Smooth muscle cell (in vitro differentiated cells): Measurements from ENCODE around the gene TTLL1. TPM values are rescaled to one million over a fixed set of nuclear protein-coding genes. Genes with fewer than 3 reads are reported as not detected.
A peak's percentile ranks its signal among the peaks of the same experiment; 100 is the strongest.

Experiments
- DNase-seq: peaks from one replicate; lab custom pipeline; 2025; ENCODE audit not compliant: unreplicated experiment; lab: John Stamatoyannopoulos, UW
- H2AFZ ChIP-seq: fragments of 200-600 bp; sonication (generic); 2 replicates; pipeline ENCODE4 v1.6.0; 2016; ENCODE audit warnings: antibody characterized with exemption, low read depth, mild to moderate bottlenecking
- H3F3A ChIP-seq: fragments of 200-600 bp; sonication (generic); 2 replicates; pipeline ENCODE4 v1.6.0; 2017; ENCODE audit warnings: antibody characterized with exemption, low read depth
- H3K27ac ChIP-seq: fragments of 200-600 bp; sonication (generic); 2 replicates; pipeline ENCODE4 v1.5.1; 2016; ENCODE audit warnings: low read depth, mild to moderate bottlenecking
- H3K27me3 ChIP-seq: fragments of 200-600 bp; sonication (generic); 2 replicates; pipeline ENCODE4 v1.6.1; 2016; ENCODE audit warnings: low read depth, mild to moderate bottlenecking
- H3K36me3 ChIP-seq: fragments of 200-600 bp; sonication (generic); 2 replicates; pipeline ENCODE4 v1.5.1; 2016; ENCODE audit warnings: low read depth
- H3K4me1 ChIP-seq: fragments of 200-600 bp; sonication (generic); 2 replicates; pipeline ENCODE4 v1.5.1; 2016; ENCODE audit warnings: low read depth
- H3K4me2 ChIP-seq: fragments of 200-600 bp; sonication (generic); 2 replicates; pipeline ENCODE4 v1.6.0; 2016; ENCODE audit warnings: mild to moderate bottlenecking
- H3K4me3 ChIP-seq: fragments of 200-600 bp; sonication (generic); 2 replicates; pipeline ENCODE4 v1.5.1; 2016; ENCODE audit warnings: mild to moderate bottlenecking
- H3K79me2 ChIP-seq: fragments of 200-600 bp; sonication (generic); 2 replicates; pipeline ENCODE4 v1.6.0; 2016; ENCODE audit warnings: low read depth, mild to moderate bottlenecking
- H3K9ac ChIP-seq: fragments of 200-600 bp; sonication (generic); 2 replicates; pipeline ENCODE4 v1.6.0; 2016; ENCODE audit warnings: low read depth
- H3K9me3 ChIP-seq: fragments of 200-600 bp; sonication (generic); replicated peaks from 2 replicates; pipeline ENCODE4 v1.5.1; 2016; ENCODE audit warnings: low read depth
- H4K20me1 ChIP-seq: fragments of 200-600 bp; sonication (generic); 2 replicates; pipeline ENCODE4 v1.6.0; 2016; ENCODE audit warnings: low read depth
- CTCF ChIP-seq: fragments of 200-600 bp; sonication (generic); IDR thresholded peaks from 2 replicates; pipeline ENCODE4 v1.5.1; 2017; ENCODE audit warnings: borderline replicate concordance, mild to moderate bottlenecking, antibody characterized with exemption; ENCODE audit not compliant: insufficient read depth, poor library complexity, severe bottlenecking
- WGBS: methylation state at CpG from one replicate; pipeline ENCODE4 v1.1.7; 2016; ENCODE audit warnings: low lambda C conversion rate; 5-methylcytosine and 5-hydroxymethylcytosine counted together
- polyA plus RNA-seq: library from polyadenylated mRNA; unstranded; fragments of >200 nt; fragmentation: Nextera tagmentation; extraction: Ambion mirVana; gene quantifications from 2 replicates; pipeline ENCODE4 v1.2.1, GENCODE V29; 2016
- total RNA-seq: library from RNA; depleted of rRNA; stranded (reverse); fragments of >200 nt; gene quantifications from 2 replicates; pipeline ENCODE4 v1.2.3, GENCODE V29; 2014

The TTLL1 gene
- total and polyA plus RNA-seq, 2 experiments from 2014 or later, result 12.7 to 17.7 TPM

- Histone ChIP-seq H3K27me3 (no peaks in the 10 kb centered on the region), H3K79me2 (no peaks in the 10 kb centered on the region), H3K9ac (no peak overlapping the region), H3K4me3 (no peak overlapping the region), H3K4me1 (no peaks in the 10 kb centered on the region), H3K9me3 (no peaks in the 10 kb centered on the region), H3F3A (no peaks in the 10 kb centered on the region), H4K20me1 (no peaks in the 10 kb centered on the region), H2AFZ (no peak overlapping the region), H3K27ac (no peak overlapping the region), H3K4me2 (no peak overlapping the region), H3K36me3 (no peaks in the 10 kb centered on the region)
- TF ChIP-seq CTCF, result no peak
- 92% methylated on average over 7 of the region's 7 CpGs for WGBS
- DNase-seq, result no peak
Observed at GRCh38 chr22:43057641-43058040, 31.6 kb downstream of the TTLL1 start.

DNA sequence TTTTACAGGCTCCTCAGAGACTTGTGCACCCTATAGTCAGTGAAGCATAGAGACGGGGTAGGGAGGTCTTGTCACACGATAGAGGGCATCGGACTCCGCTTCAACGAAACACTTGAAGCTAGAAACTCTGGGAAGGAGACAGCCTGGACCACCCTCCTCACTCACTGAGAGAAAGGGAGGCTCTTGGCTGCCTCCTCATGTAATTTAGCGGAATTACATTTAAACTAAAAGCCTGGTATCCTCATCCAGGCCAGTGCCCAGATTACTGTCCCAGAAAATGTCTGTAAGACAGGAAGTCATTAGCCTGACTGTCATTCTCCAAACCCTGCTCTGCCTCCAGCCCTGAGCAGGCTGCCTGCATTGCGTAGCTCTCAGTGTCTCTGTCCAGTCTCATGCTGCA is 36.0 kb downstream of the TTLL1 start:
- H3K27me3 ChIP-seq, result no peaks in the 10 kb centered on the region
- no peak overlapping the region for H3K9ac ChIP-seq
- H3K4me2 ChIP-seq, result no peak overlapping the region
- no peak overlapping the region for H2AFZ ChIP-seq
- no peaks in the 10 kb centered on the region for H3K9me3 ChIP-seq
- 87% methylated on average over 7 of the region's 7 CpGs for WGBS
- no peak overlapping the region for H3K4me3 ChIP-seq
- no peaks in the 10 kb centered on the region for H3K36me3 ChIP-seq
- peak; percentile 26 for TF ChIP-seq CTCF
- H4K20me1 ChIP-seq, result no peaks in the 10 kb centered on the region
- DNase-seq, result no peak
- no peak overlapping the region for H3K27ac ChIP-seq
- H3F3A ChIP-seq, result no peaks in the 10 kb centered on the region
- no peaks in the 10 kb centered on the region for H3K79me2 ChIP-seq
- H3K4me1 ChIP-seq, result no peaks in the 10 kb centered on the region

DNA sequence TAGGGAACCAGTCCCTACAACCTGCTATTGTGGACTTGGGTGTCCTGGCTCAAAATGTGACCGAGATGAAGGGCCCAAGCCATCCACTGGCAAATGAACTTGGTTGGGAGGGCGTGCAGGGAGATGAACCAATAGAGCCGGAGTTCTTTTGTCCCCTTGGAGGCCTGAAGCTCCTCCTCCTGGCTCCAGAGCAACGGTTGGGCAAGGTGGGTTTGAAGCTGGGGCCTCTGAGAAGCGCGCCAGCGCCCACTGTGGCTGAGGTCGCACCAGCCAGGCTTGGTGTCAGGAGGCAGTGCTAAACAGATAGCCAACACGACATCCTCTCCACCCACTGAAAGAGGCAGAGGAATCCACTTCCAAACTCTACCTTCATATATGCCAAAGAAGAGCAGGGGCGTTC is 38.2 kb downstream of the TTLL1 start:
- Histone ChIP-seq H3K9ac (no peak overlapping the region), H3K36me3 (no peaks in the 10 kb centered on the region), H3K27me3 (no peaks in the 10 kb centered on the region), H3K27ac (no peak overlapping the region), H3F3A (no peaks in the 10 kb centered on the region), H3K79me2 (no peaks in the 10 kb centered on the region), H3K4me3 (no peak overlapping the region), H2AFZ (no peak overlapping the region), H3K9me3 (no peaks in the 10 kb centered on the region), H4K20me1 (no peaks in the 10 kb centered on the region), H3K4me2 (no peak overlapping the region), H3K4me1 (no peaks in the 10 kb centered on the region)
- DNase-seq, result no peak
- no peak for TF ChIP-seq CTCF
- WGBS, result 80% methylated on average over 10 of the region's 10 CpGs

GRCh38 chr22:43047605-43048004 is 41.6 kb downstream of the TTLL1 start:
- Histone ChIP-seq H3K27me3 (no peaks in the 10 kb centered on the region), H3K4me2 (no peak overlapping the region), H3K9ac (no peak overlapping the region), H3K36me3 (no peaks in the 10 kb centered on the region), H3K4me1 (no peaks in the 10 kb centered on the region), H3K27ac (no peak overlapping the region), H4K20me1 (no peaks in the 10 kb centered on the region), H3K9me3 (no peaks in the 10 kb centered on the region), H2AFZ (no peak overlapping the region), H3K79me2 (no peaks in the 10 kb centered on the region), H3F3A (no peaks in the 10 kb centered on the region), H3K4me3 (no peak overlapping the region)
- WGBS, result 92% methylated on average over 7 of the region's 7 CpGs
- no peak for DNase-seq
- no peak for TF ChIP-seq CTCF
